ENCODE results near the gene AFF1.

The AFF1 gene

GRCh38 chr4:86919561-86920223 is 15.1 kb upstream of the AFF1 start:
- TF ChIP-seq PAX5 (IDR thresholded peaks at IDR 0.05; ENCODE audit: insufficient read depth, low read length, severe bottlenecking): no peak
- TF ChIP-seq TAF1 (IDR thresholded peaks at IDR 0.05; ENCODE audit: low read depth, low read length): no peak
- no peak for TF ChIP-seq SPI1 (IDR thresholded peaks at IDR 0.05; ENCODE audit: low read depth, low read length)
- TF ChIP-seq POLR2A (IDR thresholded peaks at IDR 0.05; ENCODE audit: low read depth, low read length): no peak
- no peak for TF ChIP-seq POU2F2 (IDR thresholded peaks at IDR 0.05; ENCODE audit: low read depth, low read length)
- no peak for TF ChIP-seq POLR2AphosphoS5 (IDR thresholded peaks at IDR 0.05; ENCODE audit: low read depth, low read length)
- FAIRE-seq (no peak), DNase-seq (ENCODE audit: insufficient read length, low spot score) (no peak)

DNA sequence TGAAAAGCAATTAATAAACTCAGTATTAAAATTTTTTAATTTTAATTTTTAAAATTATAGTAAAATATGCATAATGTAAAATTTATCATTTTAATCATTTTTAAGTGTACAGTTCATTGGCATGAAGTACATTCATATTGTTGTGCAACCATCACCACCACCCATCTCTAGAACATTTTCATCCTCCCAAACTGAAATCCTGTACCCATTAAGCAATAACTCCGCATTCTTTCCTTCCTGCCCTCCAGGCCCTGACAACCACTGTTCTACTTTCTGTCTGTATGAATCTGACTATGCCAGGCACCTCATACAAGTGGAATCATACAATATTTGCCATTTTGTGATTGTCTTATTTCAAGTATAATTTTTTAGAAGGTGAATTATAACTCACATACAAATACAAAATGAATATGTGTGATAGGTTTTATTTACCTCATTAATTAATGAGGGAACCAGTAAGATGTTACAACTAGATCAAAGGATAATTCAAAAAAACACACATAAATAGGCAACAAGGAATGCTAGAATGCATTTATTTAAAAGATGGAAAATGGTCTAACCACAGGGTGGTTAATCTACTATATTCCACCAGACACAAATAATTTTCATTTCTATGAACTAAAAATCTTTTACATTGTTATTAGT is 13.1 kb upstream of the AFF1 start:
- DNase-seq (ENCODE audit: insufficient read length, low spot score): no peak
- FAIRE-seq: no peak
- TF ChIP-seq SPI1 (IDR thresholded peaks at IDR 0.05; ENCODE audit: low read depth, low read length) (no peak), TAF1 (IDR thresholded peaks at IDR 0.05; ENCODE audit: low read depth, low read length) (no peak), POLR2AphosphoS5 (IDR thresholded peaks at IDR 0.05; ENCODE audit: low read depth, low read length) (no peak), PAX5 (IDR thresholded peaks at IDR 0.05; ENCODE audit: insufficient read depth, low read length, severe bottlenecking) (no peak), POLR2A (IDR thresholded peaks at IDR 0.05; ENCODE audit: low read depth, low read length) (no peak), POU2F2 (IDR thresholded peaks at IDR 0.05; ENCODE audit: low read depth, low read length) (no peak)

- DNase-seq (ENCODE audit: insufficient read length, low spot score): no peak
- FAIRE-seq: no peak
- TF ChIP-seq POLR2AphosphoS5 (IDR thresholded peaks at IDR 0.05; ENCODE audit: low read depth, low read length): no peak
- no peak for TF ChIP-seq POU2F2 (IDR thresholded peaks at IDR 0.05; ENCODE audit: low read depth, low read length)
- TF ChIP-seq PAX5 (IDR thresholded peaks at IDR 0.05; ENCODE audit: insufficient read depth, low read length, severe bottlenecking): no peak
- TF ChIP-seq TAF1 (IDR thresholded peaks at IDR 0.05; ENCODE audit: low read depth, low read length): no peak
- no peak for TF ChIP-seq POLR2A (IDR thresholded peaks at IDR 0.05; ENCODE audit: low read depth, low read length)
- no peak for TF ChIP-seq SPI1 (IDR thresholded peaks at IDR 0.05; ENCODE audit: low read depth, low read length)
Measured at GRCh38 chr4:86924811-86925210, 10.0 kb upstream of the AFF1 start.

DNA sequence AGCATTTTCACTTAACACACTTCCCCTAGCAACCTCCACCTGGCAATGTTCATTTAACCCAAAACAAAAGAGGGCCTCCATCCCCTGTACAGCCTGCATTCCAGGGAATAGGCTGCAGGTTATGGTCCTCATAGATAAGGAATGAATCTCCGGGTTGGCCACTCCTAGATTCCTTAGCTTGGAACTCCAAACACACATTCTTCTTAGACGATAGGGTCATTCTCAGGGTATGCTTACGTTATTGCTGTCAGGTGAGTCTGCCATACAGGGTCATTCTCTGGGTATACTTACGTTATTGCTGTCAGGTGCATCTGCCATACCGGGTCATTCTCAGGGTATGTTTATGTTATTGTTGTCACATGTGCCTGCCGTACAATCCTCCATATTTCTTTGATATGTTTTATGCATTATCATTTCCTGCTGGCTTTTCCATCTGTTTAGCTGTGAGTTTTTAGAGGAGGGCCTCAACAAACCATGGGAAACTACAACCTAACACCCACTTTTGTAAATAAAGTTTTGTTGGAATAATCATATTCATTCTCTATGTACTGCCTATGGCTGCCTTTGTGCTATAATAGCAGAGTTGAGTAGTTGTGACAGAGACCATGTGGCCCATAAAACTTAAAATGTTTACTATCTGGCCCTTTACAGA is 8.2 kb upstream of the AFF1 start:
- FAIRE-seq (no peak), DNase-seq (ENCODE audit: insufficient read length, low spot score) (no peak)

DNA sequence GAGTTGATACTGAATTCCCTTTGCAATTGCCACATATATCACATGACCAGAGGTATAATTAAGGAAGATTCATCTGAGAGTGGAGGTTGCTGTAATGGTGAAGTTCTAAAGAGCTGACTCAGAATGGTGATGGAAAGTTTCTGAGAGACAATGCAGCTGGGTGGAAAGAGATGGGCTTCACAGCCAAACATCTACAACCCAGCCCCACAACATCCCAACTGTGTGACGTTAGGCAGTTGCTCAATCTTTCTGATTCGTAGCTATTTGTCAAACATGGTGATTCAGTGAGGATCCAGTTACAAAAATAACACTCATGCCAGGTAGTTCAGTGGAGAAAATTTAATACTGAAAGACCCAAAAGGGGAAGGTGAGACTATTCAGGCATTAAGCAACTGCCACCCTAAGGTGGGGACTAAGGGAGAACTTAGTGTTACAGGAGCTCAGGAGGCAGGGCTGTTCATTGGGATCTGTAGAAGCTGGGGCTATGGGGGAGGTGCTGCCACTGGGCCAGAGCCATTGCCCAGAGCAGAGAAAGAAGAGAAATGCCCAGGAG is 6.9 kb upstream of the AFF1 start:
- TF ChIP-seq TAF1 (IDR thresholded peaks at IDR 0.05; ENCODE audit: low read depth, low read length) (no peak), POLR2AphosphoS5 (IDR thresholded peaks at IDR 0.05; ENCODE audit: low read depth, low read length) (no peak), PAX5 (IDR thresholded peaks at IDR 0.05; ENCODE audit: insufficient read depth, low read length, severe bottlenecking) (no peak), POLR2A (IDR thresholded peaks at IDR 0.05; ENCODE audit: low read depth, low read length) (no peak), SPI1 (IDR thresholded peaks at IDR 0.05; ENCODE audit: low read depth, low read length) (no peak), POU2F2 (IDR thresholded peaks at IDR 0.05; ENCODE audit: low read depth, low read length) (no peak)
- DNase-seq (ENCODE audit: insufficient read length, low spot score) (no peak), FAIRE-seq (no peak)

More for the DNA sequence above, 8.2 kb upstream of the AFF1 start:
- TF ChIP-seq PAX5 (IDR thresholded peaks at IDR 0.05; ENCODE audit: insufficient read depth, low read length, severe bottlenecking) (no peak), SPI1 (IDR thresholded peaks at IDR 0.05; ENCODE audit: low read depth, low read length) (no peak), POLR2AphosphoS5 (IDR thresholded peaks at IDR 0.05; ENCODE audit: low read depth, low read length) (no peak), TAF1 (IDR thresholded peaks at IDR 0.05; ENCODE audit: low read depth, low read length) (no peak), POU2F2 (IDR thresholded peaks at IDR 0.05; ENCODE audit: low read depth, low read length) (no peak), POLR2A (IDR thresholded peaks at IDR 0.05; ENCODE audit: low read depth, low read length) (no peak)

GRCh38 chr4:86928400-86929255 is 6.2 kb upstream of the AFF1 start:
- TF ChIP-seq POU2F2 (IDR thresholded peaks at IDR 0.05; ENCODE audit: low read depth, low read length) (no peak), SPI1 (IDR thresholded peaks at IDR 0.05; ENCODE audit: low read depth, low read length) (peak; percentile 84)
- no peak for DNase-seq (ENCODE audit: insufficient read length, low spot score)
- FAIRE-seq: peak; percentile 74

GRCh38 chr4:86934147-86934770 is 552 bp upstream of the AFF1 start:
- TF ChIP-seq POLR2A (IDR thresholded peaks at IDR 0.05; ENCODE audit: low read depth, low read length) (no peak), POLR2AphosphoS5 (IDR thresholded peaks at IDR 0.05; ENCODE audit: low read depth, low read length) (no peak), TAF1 (IDR thresholded peaks at IDR 0.05; ENCODE audit: low read depth, low read length) (no peak), PAX5 (IDR thresholded peaks at IDR 0.05; ENCODE audit: insufficient read depth, low read length, severe bottlenecking) (no peak), POU2F2 (IDR thresholded peaks at IDR 0.05; ENCODE audit: low read depth, low read length) (no peak), SPI1 (IDR thresholded peaks at IDR 0.05; ENCODE audit: low read depth, low read length) (no peak)
- DNase-seq (ENCODE audit: insufficient read length, low spot score) (no peak), FAIRE-seq (peak; percentile 20)

- 0 out of 2 replicates have a peak, but pooled peaks have one; percentile 22 for TF ChIP-seq TAF1 (IDR thresholded peaks at IDR 0.05; ENCODE audit: low read depth, low read length)
- TF ChIP-seq POLR2AphosphoS5 (IDR thresholded peaks at IDR 0.05; ENCODE audit: low read depth, low read length): no peak
- no peak for DNase-seq (ENCODE audit: insufficient read length, low spot score)
- FAIRE-seq: no peak
Measured at GRCh38 chr4:86935566-86935852, 698 bp downstream of the AFF1 start.
